ENCODE results near the gene SLC34A3.

DNA sequence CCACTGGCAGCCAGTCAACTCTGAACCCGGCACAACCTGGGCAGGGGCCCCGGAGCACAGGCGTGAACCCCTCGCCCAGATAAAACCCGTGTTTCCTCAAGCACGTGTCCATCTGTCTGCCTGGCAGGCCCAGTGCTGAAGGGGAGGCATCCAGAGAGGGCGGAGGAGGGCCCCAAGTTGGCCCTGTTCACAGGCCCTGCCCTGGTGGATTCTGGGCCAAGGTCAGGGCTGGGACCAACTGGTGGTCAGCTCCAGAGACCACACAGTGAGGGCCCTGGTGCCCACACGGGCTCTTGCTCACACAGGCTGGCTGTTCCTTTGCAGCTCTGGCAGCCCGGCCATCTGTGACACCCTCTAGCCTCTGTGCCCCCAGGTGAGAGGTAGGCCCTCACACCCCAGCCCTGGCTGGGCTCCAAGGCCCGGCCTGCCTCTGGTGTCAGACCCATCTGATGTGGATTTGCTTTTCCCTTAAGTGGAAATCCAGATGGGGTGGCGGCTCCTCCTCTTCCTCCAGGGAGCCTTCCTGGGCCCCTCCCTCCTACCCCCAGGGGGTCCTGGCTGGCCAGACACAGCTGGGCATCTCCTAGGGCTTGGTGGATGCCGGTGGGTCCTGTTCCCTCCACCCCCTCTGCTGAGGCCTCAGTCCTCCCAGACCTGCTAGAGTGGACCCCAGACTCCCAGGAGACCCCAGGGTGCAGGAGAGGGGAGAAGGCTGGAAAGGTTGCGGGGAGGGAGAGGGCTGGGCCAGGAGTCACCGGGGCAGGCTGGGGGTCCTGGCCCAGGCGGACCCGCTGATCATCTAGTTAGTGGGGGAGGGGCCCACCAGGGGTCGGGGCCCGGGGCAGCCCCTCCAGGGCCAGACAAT is 19.9 kb downstream of the SLC34A3 start:
- TF ChIP-seq, protein P1, sequence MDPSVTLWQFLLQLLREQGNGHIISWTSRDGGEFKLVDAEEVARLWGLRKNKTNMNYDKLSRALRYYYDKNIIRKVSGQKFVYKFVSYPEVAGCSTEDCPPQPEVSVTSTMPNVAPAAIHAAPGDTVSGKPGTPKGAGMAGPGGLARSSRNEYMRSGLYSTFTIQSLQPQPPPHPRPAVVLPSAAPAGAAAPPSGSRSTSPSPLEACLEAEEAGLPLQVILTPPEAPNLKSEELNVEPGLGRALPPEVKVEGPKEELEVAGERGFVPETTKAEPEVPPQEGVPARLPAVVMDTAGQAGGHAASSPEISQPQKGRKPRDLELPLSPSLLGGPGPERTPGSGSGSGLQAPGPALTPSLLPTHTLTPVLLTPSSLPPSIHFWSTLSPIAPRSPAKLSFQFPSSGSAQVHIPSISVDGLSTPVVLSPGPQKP (IDR thresholded peaks at IDR 0.05; ENCODE audit: low read depth, low read length) = no peak
- no peak for TF ChIP-seq SMC3 (IDR thresholded peaks at IDR 0.05)
- TF ChIP-seq POLR2A (IDR thresholded peaks at IDR 0.05; ENCODE audit: low read length) = no peak
- TF ChIP-seq, protein P2, sequence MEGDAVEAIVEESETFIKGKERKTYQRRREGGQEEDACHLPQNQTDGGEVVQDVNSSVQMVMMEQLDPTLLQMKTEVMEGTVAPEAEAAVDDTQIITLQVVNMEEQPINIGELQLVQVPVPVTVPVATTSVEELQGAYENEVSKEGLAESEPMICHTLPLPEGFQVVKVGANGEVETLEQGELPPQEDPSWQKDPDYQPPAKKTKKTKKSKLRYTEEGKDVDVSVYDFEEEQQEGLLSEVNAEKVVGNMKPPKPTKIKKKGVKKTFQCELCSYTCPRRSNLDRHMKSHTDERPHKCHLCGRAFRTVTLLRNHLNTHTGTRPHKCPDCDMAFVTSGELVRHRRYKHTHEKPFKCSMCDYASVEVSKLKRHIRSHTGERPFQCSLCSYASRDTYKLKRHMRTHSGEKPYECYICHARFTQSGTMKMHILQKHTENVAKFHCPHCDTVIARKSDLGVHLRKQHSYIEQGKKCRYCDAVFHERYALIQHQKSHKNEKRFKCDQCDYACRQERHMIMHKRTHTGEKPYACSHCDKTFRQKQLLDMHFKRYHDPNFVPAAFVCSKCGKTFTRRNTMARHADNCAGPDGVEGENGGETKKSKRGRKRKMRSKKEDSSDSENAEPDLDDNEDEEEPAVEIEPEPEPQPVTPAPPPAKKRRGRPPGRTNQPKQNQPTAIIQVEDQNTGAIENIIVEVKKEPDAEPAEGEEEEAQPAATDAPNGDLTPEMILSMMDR (IDR thresholded peaks at IDR 0.05) = no peak
- TF ChIP-seq HOXB5 (CRISPR knock-in tag; IDR thresholded peaks at IDR 0.05) = no peak
- no peak for TF ChIP-seq ZC3H11A (IDR thresholded peaks at IDR 0.05)
- TF ChIP-seq RAD21 (conservative IDR thresholded peaks at IDR 0.05 in 1 of 2, IDR thresholded peaks at IDR 0.05 in 1 of 2) = no peak
- no peak for TF ChIP-seq HOXB13 (CRISPR knock-in tag; IDR thresholded peaks at IDR 0.05; ENCODE audit: low read depth)
- no peak for TF ChIP-seq ZFP36 (IDR thresholded peaks at IDR 0.05; ENCODE audit: borderline replicate concordance, partially characterized antibody)
- no peak for TF ChIP-seq HEYL (CRISPR knock-in tag; IDR thresholded peaks at IDR 0.05)
- no peak for TF ChIP-seq HDAC2 (IDR thresholded peaks at IDR 0.05)
- no peak for TF ChIP-seq SREBF2 (IDR thresholded peaks at IDR 0.05)
- no peak for TF ChIP-seq NR3C1 (IDR thresholded peaks at IDR 0.05)
